CD4-positive, alpha-beta T cell (primary cell): ENCODE measurements around the gene CA7. TPM values are rescaled to one million over a fixed set of nuclear protein-coding genes. Genes with fewer than 3 reads are reported as not detected.

ENCODE experiments used
- ATAC-seq: fragments of 200-7000 bp; cut with Tn5 transposase; one replicate; pipeline ENCODE4 v1.10.0; 2022; ENCODE audit warnings: mild to moderate bottlenecking; ENCODE audit not compliant: poor library complexity
- CTCF ChIA-PET: fragments of 350-600 bp; sonication (Branson Sonifier 250); formaldehyde crosslinking; loops from one replicate; lab custom pipeline; 2021; ENCODE audit warnings: antibody characterized with exemption, inconsistent platforms; lab: Charles Lee
- POLR2A ChIA-PET: fragments of 350-600 bp; sonication (Branson Sonifier 250); formaldehyde crosslinking; loops from one replicate; lab custom pipeline; 2021; ENCODE audit warnings: antibody characterized with exemption, inconsistent platforms; lab: Charles Lee
- DNase-seq, 14 experiments: peaks; one replicate each; pipeline ENCODE4 v3.0.0-alpha.2; 2013 to 2020; ENCODE audit warnings: mixed read lengths in 2 of 14
- H3K27ac ChIP-seq, 2 donors: one replicate each; pipeline versions ENCODE4 v1.5.1 to v1.7.0; 2013; ENCODE audit warnings: low read length in 2 of 2, low read depth in 1 of 2, mild to moderate bottlenecking in 1 of 2
- H3K27me3 ChIP-seq, 2 experiments: 1 replicate in 1 of 2; 2 replicates in 1 of 2; pipeline versions ENCODE4 v1.6.1 to v1.7.0; 2013; ENCODE audit warnings: low read length in 2 of 2, control low read depth in 1 of 2, mild to moderate bottlenecking in 1 of 2, moderate library complexity in 1 of 2; ENCODE audit not compliant: insufficient read depth in 2 of 2, control insufficient read depth in 1 of 2
- H3K36me3 ChIP-seq: one replicate; pipeline ENCODE4 v1.6.1; 2013; ENCODE audit warnings: low read length, control low read depth; ENCODE audit not compliant: insufficient read depth
- H3K4me1 ChIP-seq: one replicate; pipeline ENCODE4 v1.6.1; 2013; ENCODE audit warnings: low read length, control low read depth; ENCODE audit not compliant: insufficient read depth
- H3K4me3 ChIP-seq: one replicate; pipeline ENCODE4 v1.5.1; 2013; ENCODE audit warnings: mild to moderate bottlenecking, low read length, moderate library complexity
- H3K9me3 ChIP-seq, 2 experiments: 1 replicate in 1 of 2; 2 replicates in 1 of 2; pipeline versions ENCODE4 v1.6.1 to v1.7.0; 2013; ENCODE audit warnings: low read length in 2 of 2, mild to moderate bottlenecking in 2 of 2, control low read depth in 1 of 2, moderate library complexity in 1 of 2; ENCODE audit not compliant: control insufficient read depth in 1 of 2, insufficient read depth in 1 of 2
- H3K27ac Mint-ChIP-seq: one replicate; pipeline ENCODE4 v1.8.0; 2020; ENCODE audit warnings: mixed read lengths
- H3K27me3 Mint-ChIP-seq: one replicate; pipeline ENCODE4 v1.8.0; 2021; ENCODE audit warnings: mixed read lengths
- H3K36me3 Mint-ChIP-seq: one replicate; pipeline ENCODE4 v1.8.0; 2021; ENCODE audit warnings: low read depth, mixed read lengths
- H3K4me1 Mint-ChIP-seq: one replicate; pipeline ENCODE4 v1.8.0; 2021; ENCODE audit warnings: low read depth, mixed read lengths
- H3K4me3 Mint-ChIP-seq: one replicate; pipeline ENCODE4 v1.8.0; 2020; ENCODE audit warnings: mild to moderate bottlenecking, mixed read lengths
- H3K9me3 Mint-ChIP-seq: one replicate; pipeline ENCODE4 v1.8.0; 2020; ENCODE audit warnings: mixed read lengths
- CTCF ChIP-seq: fragments of 200-600 bp; IDR thresholded peaks from one replicate; pipeline ENCODE4 v1.8.0; 2022; ENCODE audit warnings: antibody characterized with exemption, mild to moderate bottlenecking
- intact Hi-C, 2 experiments: fragments of 100-400 bp; cut with DNase I in 1 of 2; cut with micrococcal nuclease in 1 of 2; formaldehyde crosslinking; loops; one replicate each; pipeline versions ENCODE4 v1.15.1 to v1.9.0; 2023 to 2025; cut with DNase I, micrococcal nuclease
- total RNA-seq, 174 experiments: library from RNA in 2 of 174; stranded (reverse) in 2 of 174; gene quantifications; one replicate each; pipeline ENCODE4 v1.2.3 and lab custom pipeline; 2021 to 2026

The CA7 gene
- total RNA-seq, 2 experiments from 2014 or later: not detected

DNA sequence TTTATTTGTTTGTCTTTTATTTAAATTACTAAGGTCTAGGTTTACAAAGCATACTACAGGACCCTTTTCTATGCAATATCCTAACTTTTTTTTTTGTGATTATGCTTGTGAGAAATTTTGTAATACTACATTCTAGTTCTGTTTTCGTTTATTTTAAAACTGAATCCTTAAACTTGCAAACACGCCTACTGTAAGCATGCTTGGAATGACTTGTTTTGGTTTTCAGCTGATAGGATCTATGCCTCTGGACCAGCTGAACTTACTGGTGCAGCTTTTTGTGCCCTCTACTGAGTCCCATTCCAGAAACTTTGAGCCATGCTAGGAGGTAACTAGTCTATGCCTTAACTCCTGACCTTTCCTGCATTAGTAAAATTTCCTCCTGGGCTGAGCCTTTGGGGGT is 42.1 kb downstream of the CA7 start:
- intact Hi-C loops: no loop called here
- POLR2A ChIA-PET: interaction anchor here (0.7 kb wide), 1 partner anchor 139 kb away, joined by 3 read pairs; no protein-coding TSS in a partner anchor
- Mint-ChIP-seq H3K36me3 (peaks cover 49% of the 10 kb centered on the region), H3K4me1 (peaks cover 39% of the 10 kb centered on the region), H3K27me3 (no peaks in the 10 kb centered on the region), H3K27ac (no peak overlapping the region), H3K4me3 (no peak overlapping the region), H3K9me3 (no peaks in the 10 kb centered on the region)
- H3K27me3 ChIP-seq: no peaks in the 10 kb centered on the region
- no peaks in the 10 kb centered on the region for H3K9me3 ChIP-seq
- TF ChIP-seq CTCF: no peak
- peaks cover 10% of the 10 kb centered on the region for H3K4me1 ChIP-seq
- H3K36me3 ChIP-seq: peaks cover 22% of the 10 kb centered on the region
- no peak overlapping the region for H3K27ac ChIP-seq
- DNase-seq (no peak), ATAC-seq (no peak)
- H3K4me3 ChIP-seq: no peak overlapping the region
- CTCF ChIA-PET: interaction anchor here (1.0 to 1.3 kb wide), 3 partner anchors 13 to 56 kb away, joined by 3 read pairs; partner anchors contain the start of gene NAE1

- no peaks in the 10 kb centered on the region for H3K9me3 ChIP-seq
- Mint-ChIP-seq H3K36me3 (peaks cover 49% of the 10 kb centered on the region), H3K4me3 (no peak overlapping the region)
Observed at GRCh38 chr16:66886914-66887313, 42.7 kb downstream of the CA7 start.

GRCh38 chr16:66888647-66889615 is 44.7 kb downstream of the CA7 start:
- H3K4me1 Mint-ChIP-seq: peaks cover 34% of the 10 kb centered on the region
- no peak for DNase-seq
- no peaks in the 10 kb centered on the region for H3K27me3 Mint-ChIP-seq
- ChIA-PET CTCF (interaction anchor here (2.2 kb wide), 1 partner anchor 16 kb away, joined by 5 read pairs; no protein-coding TSS in a partner anchor), POLR2A (no interaction called here)
- H3K36me3 Mint-ChIP-seq: peaks cover 49% of the 10 kb centered on the region
- Histone ChIP-seq H3K4me3 (no peak overlapping the region), H3K36me3 (peaks cover 22% of the 10 kb centered on the region), H3K9me3 (no peaks in the 10 kb centered on the region), H3K4me1 (peaks cover 7% of the 10 kb centered on the region), H3K27ac (no peak overlapping the region), H3K27me3 (no peaks in the 10 kb centered on the region)
- no peak overlapping the region for H3K27ac Mint-ChIP-seq
- no peak for ATAC-seq
- TF ChIP-seq CTCF: no peak
- H3K9me3 Mint-ChIP-seq: no peaks in the 10 kb centered on the region
- intact Hi-C loops: no loop called here
- no peak overlapping the region for H3K4me3 Mint-ChIP-seq

More at GRCh38 chr16:66886914-66887313, 42.7 kb downstream of the CA7 start:
- H3K9me3 Mint-ChIP-seq: no peaks in the 10 kb centered on the region
- H3K4me1 Mint-ChIP-seq: peaks cover 35% of the 10 kb centered on the region
- POLR2A ChIA-PET: interaction anchor here (0.7 kb wide), 1 partner anchor 138 kb away, joined by 3 read pairs; no protein-coding TSS in a partner anchor
- Histone ChIP-seq H3K27ac (no peak overlapping the region), H3K4me1 (peaks cover 4% of the 10 kb centered on the region), H3K36me3 (peaks cover 22% of the 10 kb centered on the region), H3K4me3 (no peak overlapping the region), H3K27me3 (no peaks in the 10 kb centered on the region)
- no peak for TF ChIP-seq CTCF
- CTCF ChIA-PET: interaction anchor here (1.0 to 1.3 kb wide), 2 partner anchors 14 to 56 kb away, joined by 3 read pairs; partner anchors contain the start of gene NAE1
- no peak for ATAC-seq
- intact Hi-C loops: no loop called here
- DNase-seq: no peak
- H3K27me3 Mint-ChIP-seq: no peaks in the 10 kb centered on the region
- H3K27ac Mint-ChIP-seq: no peak overlapping the region
